ENCODE measurements around the gene RPS16.

RPS16 gene

DNA sequence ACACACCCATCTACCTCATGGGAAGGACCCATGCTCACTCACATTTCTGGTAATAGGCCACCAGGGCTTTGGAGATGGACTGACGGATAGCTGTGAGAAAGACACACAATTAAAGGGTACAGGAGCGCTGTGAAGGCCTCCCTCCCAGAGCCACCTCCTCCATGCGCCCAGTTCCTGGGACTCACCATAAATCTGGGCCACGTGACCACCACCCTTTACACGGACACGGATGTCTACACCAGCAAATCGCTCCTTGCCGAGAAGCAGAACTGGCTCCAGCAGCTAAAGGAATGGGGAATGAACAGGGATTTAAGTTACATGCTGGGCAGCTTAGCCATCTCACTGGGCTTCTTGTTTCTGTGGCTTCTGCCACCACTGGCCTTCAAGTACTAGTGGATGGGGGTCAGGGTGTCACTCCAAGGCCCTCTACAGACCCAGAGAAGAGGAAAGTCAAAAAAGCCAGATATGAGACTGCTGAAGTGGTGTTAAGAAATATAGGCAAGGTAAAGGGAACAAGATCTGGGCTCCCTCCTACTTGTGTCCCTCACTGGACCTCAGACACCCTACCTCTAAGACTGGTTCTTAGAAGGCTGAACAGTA, 2.2 kb downstream of the RPS16 start:
- Histone ChIP-seq H3K36me3 (ENCODE audit: insufficient read depth, insufficient read length, low read length) (peaks cover 37% of the 10 kb centered on the region), H3K27me3 (ENCODE audit: insufficient read depth, insufficient read length) (no peaks in the 10 kb centered on the region), H3K4me3 (ENCODE audit: insufficient read length, low read depth) (no peak overlapping the region), H3K9me3 (ENCODE audit: insufficient read depth, low read length) (no peaks in the 10 kb centered on the region), H3K9ac (ENCODE audit: insufficient read length, low read depth) (peak overlapping the region; percentile 92), H3K4me1 (ENCODE audit: insufficient read depth, insufficient read length) (peaks cover 7% of the 10 kb centered on the region)
- DNase-seq (ENCODE audit: low read depth, low spot score) = no peak
- no peak for TF ChIP-seq SUZ12 (IDR thresholded peaks at IDR 0.05; ENCODE audit: extremely low read depth, insufficient read depth, insufficient read length)
- no peak for TF ChIP-seq YY1 (IDR thresholded peaks at IDR 0.05; ENCODE audit: insufficient read depth, insufficient read length)
- TF ChIP-seq ZNF274 (IDR thresholded peaks at IDR 0.05; ENCODE audit: low read depth, low read length) = no peak

DNA sequence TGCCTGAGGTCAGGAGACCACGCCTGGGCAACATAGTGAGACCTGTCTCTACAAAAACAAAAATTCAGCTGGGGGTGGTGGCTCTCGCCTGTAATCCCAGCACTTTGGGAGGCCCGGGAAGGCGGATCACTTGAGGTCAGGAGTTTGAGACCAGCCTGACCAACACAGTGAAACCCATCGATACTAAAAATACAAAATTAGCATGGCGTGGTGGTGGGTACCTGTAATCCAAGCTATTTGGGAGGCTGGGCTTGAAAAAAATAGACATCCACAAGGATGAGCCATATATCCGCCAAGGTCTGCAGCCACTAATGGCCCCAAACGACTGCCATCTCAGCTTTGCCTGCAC, 3.1 kb downstream of the RPS16 start:
- Histone ChIP-seq H3K9ac (ENCODE audit: insufficient read length, low read depth) (no peak overlapping the region), H3K9me3 (ENCODE audit: insufficient read depth, low read length) (no peaks in the 10 kb centered on the region), H3K4me3 (ENCODE audit: insufficient read length, low read depth) (no peak overlapping the region), H3K36me3 (ENCODE audit: insufficient read depth, insufficient read length, low read length) (peaks cover 37% of the 10 kb centered on the region), H3K4me1 (ENCODE audit: insufficient read depth, insufficient read length) (peaks cover 7% of the 10 kb centered on the region), H3K27me3 (ENCODE audit: insufficient read depth, insufficient read length) (no peaks in the 10 kb centered on the region)
- TF ChIP-seq ZNF274 (IDR thresholded peaks at IDR 0.05; ENCODE audit: low read depth, low read length) = no peak
- no peak for TF ChIP-seq YY1 (IDR thresholded peaks at IDR 0.05; ENCODE audit: insufficient read depth, insufficient read length)
- TF ChIP-seq SUZ12 (IDR thresholded peaks at IDR 0.05; ENCODE audit: extremely low read depth, insufficient read depth, insufficient read length) = no peak
- no peak for DNase-seq (ENCODE audit: low read depth, low spot score)

- H3K27me3 ChIP-seq (ENCODE audit: insufficient read depth, insufficient read length) = no peaks in the 10 kb centered on the region
- H3K36me3 ChIP-seq (ENCODE audit: insufficient read depth, insufficient read length, low read length) = peaks cover 39% of the 10 kb centered on the region
- H3K9me3 ChIP-seq (ENCODE audit: insufficient read depth, low read length) = no peaks in the 10 kb centered on the region
- no peak for DNase-seq (ENCODE audit: low read depth, low spot score)
- no peak overlapping the region for H3K4me3 ChIP-seq (ENCODE audit: insufficient read length, low read depth)
- TF ChIP-seq YY1 (IDR thresholded peaks at IDR 0.05; ENCODE audit: insufficient read depth, insufficient read length) (no peak), ZNF274 (IDR thresholded peaks at IDR 0.05; ENCODE audit: low read depth, low read length) (no peak), SUZ12 (IDR thresholded peaks at IDR 0.05; ENCODE audit: extremely low read depth, insufficient read depth, insufficient read length) (no peak)
- peaks cover 8% of the 10 kb centered on the region for H3K4me1 ChIP-seq (ENCODE audit: insufficient read depth, insufficient read length)
- no peak overlapping the region for H3K9ac ChIP-seq (ENCODE audit: insufficient read length, low read depth)
Observed at GRCh38 chr19:39430675-39431593, 4.8 kb downstream of the RPS16 start.

DNA sequence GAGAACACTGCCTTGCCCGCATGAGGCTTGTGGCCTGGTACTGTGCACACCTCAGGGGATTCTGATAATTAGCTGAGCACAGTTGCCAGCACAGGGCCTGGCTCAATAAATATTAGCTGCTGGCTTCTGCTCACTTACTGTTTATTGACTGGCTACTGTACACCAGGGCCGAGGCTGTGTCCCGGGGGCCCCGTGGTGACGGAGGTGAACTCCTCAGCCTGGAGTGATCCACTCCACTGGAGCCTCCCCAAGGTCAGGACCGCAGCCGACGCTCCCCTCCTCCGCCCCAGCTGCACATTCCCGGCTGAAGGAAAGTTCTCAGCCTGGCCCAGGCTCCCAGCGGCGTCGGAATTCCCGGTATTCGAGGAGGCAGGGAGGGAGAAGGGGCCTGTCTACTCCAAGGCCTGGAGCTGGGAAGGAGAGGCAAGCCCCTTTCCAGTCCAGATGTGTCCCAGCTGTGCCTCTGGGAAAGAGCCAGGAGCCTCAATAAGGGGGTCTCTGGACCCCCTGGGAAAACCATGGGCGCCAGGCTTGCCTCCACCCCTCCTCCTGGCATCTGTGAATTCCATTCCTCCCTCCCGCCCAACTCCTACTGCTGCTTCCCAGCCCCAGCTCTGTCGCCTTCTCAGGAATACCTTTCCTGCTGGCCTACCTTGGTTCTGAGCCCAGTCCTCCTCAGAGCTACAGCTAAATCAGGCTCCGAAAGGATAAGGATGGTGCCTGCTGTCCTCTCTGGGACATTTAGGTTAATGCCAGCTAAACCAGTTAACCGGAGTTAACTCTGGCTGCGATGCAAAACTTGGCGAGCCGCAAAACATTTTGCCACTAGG, 7.3 kb downstream of the RPS16 start:
- TF ChIP-seq ZNF274 (IDR thresholded peaks at IDR 0.05; ENCODE audit: low read depth, low read length) = no peak
- H3K9ac ChIP-seq (ENCODE audit: insufficient read length, low read depth) = peak overlapping the region; percentile 67

DNA sequence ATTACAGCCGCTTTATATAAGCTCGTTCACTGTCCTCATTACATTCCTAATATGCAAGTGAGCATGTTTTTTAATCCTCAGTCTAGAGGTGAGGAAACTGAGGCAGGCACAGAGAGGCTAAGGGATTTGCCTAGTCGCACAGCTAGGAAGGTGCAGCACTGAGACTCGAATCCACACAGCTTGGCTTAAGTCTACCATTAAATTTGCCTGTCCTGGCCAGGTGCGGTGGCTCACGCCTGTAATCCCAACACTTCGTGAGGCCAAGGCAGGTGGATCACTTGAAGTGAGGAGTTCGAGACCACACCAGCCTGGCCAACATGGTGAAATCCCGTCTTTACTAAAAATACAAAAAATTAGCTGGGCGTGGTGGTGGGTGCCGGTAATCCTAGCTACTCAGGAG, 8.0 kb downstream of the RPS16 start:
- TF ChIP-seq SUZ12 (IDR thresholded peaks at IDR 0.05; ENCODE audit: extremely low read depth, insufficient read depth, insufficient read length) (no peak), YY1 (IDR thresholded peaks at IDR 0.05; ENCODE audit: insufficient read depth, insufficient read length) (no peak), ZNF274 (IDR thresholded peaks at IDR 0.05; ENCODE audit: low read depth, low read length) (no peak)
- Histone ChIP-seq H3K4me3 (ENCODE audit: insufficient read length, low read depth) (no peak overlapping the region), H3K36me3 (ENCODE audit: insufficient read depth, insufficient read length, low read length) (peaks cover 43% of the 10 kb centered on the region), H3K27me3 (ENCODE audit: insufficient read depth, insufficient read length) (no peaks in the 10 kb centered on the region), H3K4me1 (ENCODE audit: insufficient read depth, insufficient read length) (peaks cover 6% of the 10 kb centered on the region), H3K9me3 (ENCODE audit: insufficient read depth, low read length) (no peaks in the 10 kb centered on the region), H3K9ac (ENCODE audit: insufficient read length, low read depth) (no peak overlapping the region)
- DNase-seq (ENCODE audit: low read depth, low spot score) = no peak

More for the DNA sequence above, 7.3 kb downstream of the RPS16 start:
- Histone ChIP-seq H3K4me3 (ENCODE audit: insufficient read length, low read depth) (no peak overlapping the region), H3K27me3 (ENCODE audit: insufficient read depth, insufficient read length) (no peaks in the 10 kb centered on the region), H3K36me3 (ENCODE audit: insufficient read depth, insufficient read length, low read length) (peaks cover 43% of the 10 kb centered on the region), H3K4me1 (ENCODE audit: insufficient read depth, insufficient read length) (peaks cover 8% of the 10 kb centered on the region), H3K9me3 (ENCODE audit: insufficient read depth, low read length) (no peaks in the 10 kb centered on the region)
- peak; percentile 78 for DNase-seq (ENCODE audit: low read depth, low spot score)

DNA sequence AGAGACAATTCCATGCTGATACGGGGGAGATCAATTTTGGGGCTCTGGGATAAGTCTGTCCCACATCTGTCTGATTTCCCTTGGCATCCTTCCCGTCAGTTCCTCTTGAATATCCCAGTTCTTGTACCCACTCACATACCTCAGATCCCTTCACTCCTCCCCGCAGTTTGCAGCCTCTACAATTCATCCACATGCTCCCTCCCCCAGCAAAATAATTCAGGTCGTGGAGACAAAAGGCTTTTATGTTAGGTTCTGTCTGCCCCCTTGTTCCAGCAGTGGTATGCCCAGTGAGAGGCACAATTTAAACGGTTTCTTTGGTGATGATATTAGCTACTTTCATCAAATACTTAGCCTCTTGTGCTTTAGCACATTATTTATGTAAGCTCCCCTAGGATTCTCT, 9.6 kb downstream of the RPS16 start:
- Histone ChIP-seq H3K4me3 (ENCODE audit: insufficient read length, low read depth) (no peak overlapping the region), H3K4me1 (ENCODE audit: insufficient read depth, insufficient read length) (peaks cover 6% of the 10 kb centered on the region), H3K9ac (ENCODE audit: insufficient read length, low read depth) (no peak overlapping the region), H3K9me3 (ENCODE audit: insufficient read depth, low read length) (no peaks in the 10 kb centered on the region), H3K36me3 (ENCODE audit: insufficient read depth, insufficient read length, low read length) (peaks cover 46% of the 10 kb centered on the region), H3K27me3 (ENCODE audit: insufficient read depth, insufficient read length) (no peaks in the 10 kb centered on the region)
- no peak for DNase-seq (ENCODE audit: low read depth, low spot score)
- no peak for TF ChIP-seq YY1 (IDR thresholded peaks at IDR 0.05; ENCODE audit: insufficient read depth, insufficient read length)
- no peak for TF ChIP-seq ZNF274 (IDR thresholded peaks at IDR 0.05; ENCODE audit: low read depth, low read length)

DNA sequence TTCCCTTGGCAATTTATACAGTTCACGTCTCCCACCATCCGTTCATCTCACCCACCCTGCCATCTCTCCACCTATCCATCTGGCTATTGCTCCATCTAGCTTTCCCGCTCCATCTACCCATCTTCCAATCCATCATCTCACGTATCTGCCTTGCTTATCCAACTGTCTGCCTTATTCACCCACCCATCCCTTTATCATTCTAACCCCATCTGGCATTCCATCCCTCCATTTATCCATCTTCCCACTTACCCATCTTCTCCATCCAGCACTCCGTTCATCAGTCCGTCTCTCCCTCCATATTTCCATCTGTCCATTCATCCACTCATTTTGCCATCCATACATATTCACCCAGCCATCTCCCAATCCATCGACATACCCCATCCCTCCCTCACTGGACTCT, 10.0 kb downstream of the RPS16 start:
- DNase-seq (ENCODE audit: low read depth, low spot score) = no peak

More for the DNA sequence above, 10.0 kb downstream of the RPS16 start:
- TF ChIP-seq SUZ12 (IDR thresholded peaks at IDR 0.05; ENCODE audit: extremely low read depth, insufficient read depth, insufficient read length) = no peak
- no peak for TF ChIP-seq ZNF274 (IDR thresholded peaks at IDR 0.05; ENCODE audit: low read depth, low read length)
- TF ChIP-seq YY1 (IDR thresholded peaks at IDR 0.05; ENCODE audit: insufficient read depth, insufficient read length) = no peak
- Histone ChIP-seq H3K9ac (ENCODE audit: insufficient read length, low read depth) (no peak overlapping the region), H3K9me3 (ENCODE audit: insufficient read depth, low read length) (no peaks in the 10 kb centered on the region), H3K36me3 (ENCODE audit: insufficient read depth, insufficient read length, low read length) (peaks cover 50% of the 10 kb centered on the region), H3K4me1 (ENCODE audit: insufficient read depth, insufficient read length) (peaks cover 6% of the 10 kb centered on the region), H3K27me3 (ENCODE audit: insufficient read depth, insufficient read length) (no peaks in the 10 kb centered on the region), H3K4me3 (ENCODE audit: insufficient read length, low read depth) (no peak overlapping the region)
